ENCODE data around the gene PMFBP1.

PMFBP1 gene

DNA sequence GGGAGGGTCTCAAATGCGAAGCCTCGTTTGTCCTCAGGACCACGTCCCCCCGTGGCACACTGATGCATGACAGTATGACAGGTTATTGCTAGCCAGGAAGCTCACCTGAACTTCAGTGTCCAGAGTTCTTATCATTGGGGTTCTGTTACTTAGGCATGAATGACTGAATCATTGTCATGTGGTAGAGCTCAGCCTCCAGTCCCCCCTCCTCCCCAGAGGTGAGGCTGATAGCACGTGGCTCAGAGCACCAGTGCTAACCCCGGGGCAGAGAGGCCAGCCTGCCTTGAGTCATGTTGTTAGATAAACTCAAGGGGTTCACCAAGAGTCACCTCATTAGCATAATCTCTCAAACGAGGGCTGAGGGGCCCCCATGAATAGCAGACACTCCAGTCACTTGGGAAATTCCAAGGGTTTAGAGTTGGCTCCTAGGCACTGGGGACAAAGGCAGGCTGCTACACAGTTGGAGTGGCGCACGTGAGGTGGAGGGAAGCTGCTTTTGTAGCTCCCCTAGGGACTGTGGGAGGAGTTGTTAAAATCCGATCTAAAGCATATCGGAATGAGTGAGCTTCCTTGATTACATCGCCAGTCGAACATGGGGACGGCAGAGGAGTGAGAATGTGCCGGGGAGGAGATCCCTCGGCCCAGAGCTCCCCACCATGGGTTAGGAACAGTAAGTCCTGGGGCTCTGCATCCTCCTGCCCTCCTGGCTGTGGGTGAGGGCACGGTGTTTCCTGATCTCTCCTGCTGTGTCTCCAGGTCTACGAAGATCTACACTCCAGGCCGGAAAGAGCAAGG, 60.1 kb downstream of the PMFBP1 start:
- H3K9me3 Mint-ChIP-seq, result peaks cover 12% of the 10 kb centered on the region
- peaks cover 69% of the 10 kb centered on the region for H3K36me3 Mint-ChIP-seq (ENCODE audit: low read depth)
- TF ChIP-seq, protein P1, sequence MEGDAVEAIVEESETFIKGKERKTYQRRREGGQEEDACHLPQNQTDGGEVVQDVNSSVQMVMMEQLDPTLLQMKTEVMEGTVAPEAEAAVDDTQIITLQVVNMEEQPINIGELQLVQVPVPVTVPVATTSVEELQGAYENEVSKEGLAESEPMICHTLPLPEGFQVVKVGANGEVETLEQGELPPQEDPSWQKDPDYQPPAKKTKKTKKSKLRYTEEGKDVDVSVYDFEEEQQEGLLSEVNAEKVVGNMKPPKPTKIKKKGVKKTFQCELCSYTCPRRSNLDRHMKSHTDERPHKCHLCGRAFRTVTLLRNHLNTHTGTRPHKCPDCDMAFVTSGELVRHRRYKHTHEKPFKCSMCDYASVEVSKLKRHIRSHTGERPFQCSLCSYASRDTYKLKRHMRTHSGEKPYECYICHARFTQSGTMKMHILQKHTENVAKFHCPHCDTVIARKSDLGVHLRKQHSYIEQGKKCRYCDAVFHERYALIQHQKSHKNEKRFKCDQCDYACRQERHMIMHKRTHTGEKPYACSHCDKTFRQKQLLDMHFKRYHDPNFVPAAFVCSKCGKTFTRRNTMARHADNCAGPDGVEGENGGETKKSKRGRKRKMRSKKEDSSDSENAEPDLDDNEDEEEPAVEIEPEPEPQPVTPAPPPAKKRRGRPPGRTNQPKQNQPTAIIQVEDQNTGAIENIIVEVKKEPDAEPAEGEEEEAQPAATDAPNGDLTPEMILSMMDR (IDR thresholded peaks at IDR 0.05), result no peak
- no peak overlapping the region for H3K4me3 Mint-ChIP-seq
- peaks cover 3% of the 10 kb centered on the region for H3K27me3 Mint-ChIP-seq (ENCODE audit: low read depth, poor library complexity)
- no peak for DNase-seq
- H3K4me1 Mint-ChIP-seq, result no peaks in the 10 kb centered on the region
- no peak overlapping the region for H3K27ac Mint-ChIP-seq

DNA sequence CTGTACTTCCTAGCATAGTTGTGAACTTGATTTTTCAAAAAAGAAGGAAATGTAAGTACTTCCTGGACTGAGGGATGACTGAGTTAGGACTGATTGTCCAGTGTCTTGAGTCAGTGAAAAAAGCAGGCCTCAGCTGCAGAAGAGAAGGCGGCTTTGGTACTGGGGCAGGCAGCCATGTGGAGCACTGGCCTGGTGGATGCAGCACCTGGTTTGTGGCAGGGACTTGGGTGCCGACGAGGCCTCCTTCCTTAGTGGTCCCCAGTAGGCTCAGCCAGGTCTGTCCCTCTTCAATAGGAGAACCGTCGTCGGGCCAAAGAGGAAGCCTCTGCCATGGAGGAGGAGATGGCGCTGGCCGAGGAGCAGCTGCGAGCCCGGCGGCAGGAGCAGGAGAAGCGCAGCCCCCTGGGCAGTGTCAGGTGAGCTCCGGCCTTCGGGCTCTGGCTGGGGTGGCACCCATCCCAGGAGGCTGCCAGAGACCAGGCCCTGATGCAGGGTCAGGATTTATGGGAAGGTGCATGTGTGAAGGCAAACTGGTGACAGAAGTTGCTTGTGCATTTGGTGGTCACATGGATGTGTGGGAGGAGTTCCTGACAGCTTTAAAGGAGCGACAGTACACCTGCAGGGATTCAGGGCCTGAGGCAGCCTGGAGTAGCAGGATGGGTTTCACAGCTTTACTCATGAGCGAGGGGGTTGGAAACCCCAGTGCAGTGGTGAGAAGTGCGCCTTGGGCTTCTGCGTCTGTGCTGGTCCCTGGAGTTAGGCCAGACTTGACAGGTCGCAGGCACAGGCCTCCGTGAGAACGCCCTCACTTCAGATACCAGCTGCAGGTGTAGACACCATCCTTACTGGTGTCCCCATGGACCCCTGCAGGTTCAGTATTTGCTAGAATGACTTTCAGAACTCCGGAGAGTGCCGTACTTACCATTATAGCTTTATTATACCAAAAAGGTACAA, 61.0 kb downstream of the PMFBP1 start:
- H3K27me3 Mint-ChIP-seq (ENCODE audit: low read depth, poor library complexity), result peaks cover 3% of the 10 kb centered on the region
- H3K36me3 Mint-ChIP-seq (ENCODE audit: low read depth), result peaks cover 69% of the 10 kb centered on the region
- H3K4me1 Mint-ChIP-seq, result no peaks in the 10 kb centered on the region
- H3K27ac Mint-ChIP-seq, result no peak overlapping the region
- H3K4me3 Mint-ChIP-seq, result no peak overlapping the region
- H3K9me3 Mint-ChIP-seq, result peaks cover 7% of the 10 kb centered on the region
- no peak for DNase-seq
- TF ChIP-seq, protein P1 (IDR thresholded peaks at IDR 0.05), result no peak

DNA sequence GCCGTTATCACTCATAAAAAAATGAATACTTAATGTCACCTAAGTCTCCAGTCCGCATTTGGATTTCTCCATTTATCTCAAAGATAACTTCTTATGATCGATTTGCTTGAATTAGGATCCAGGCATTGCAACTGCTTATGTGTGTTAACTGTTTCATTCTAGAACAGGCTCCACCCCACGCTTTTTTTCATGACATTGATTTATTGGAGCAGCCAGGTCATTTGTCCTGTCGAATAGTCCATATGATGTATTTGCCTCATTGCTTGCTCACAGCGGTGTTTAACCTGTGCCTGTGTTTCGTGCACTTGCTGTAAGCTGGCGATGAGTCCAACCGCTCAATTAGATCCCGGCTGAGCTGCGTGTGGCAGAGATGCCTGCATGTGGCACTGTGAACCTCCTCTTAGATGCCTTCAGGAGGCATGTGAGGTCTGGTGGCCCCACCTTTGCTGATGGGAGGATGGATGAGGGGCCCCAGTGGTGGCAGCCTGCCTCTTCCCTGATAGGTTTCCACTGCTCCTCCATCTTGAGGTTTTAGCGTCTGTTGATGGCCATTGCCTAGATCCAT, 61.9 kb downstream of the PMFBP1 start:
- no peak overlapping the region for H3K4me3 Mint-ChIP-seq
- TF ChIP-seq, protein P1 (IDR thresholded peaks at IDR 0.05), result no peak
- H3K27ac Mint-ChIP-seq, result no peak overlapping the region
- DNase-seq, result no peak
- H3K27me3 Mint-ChIP-seq (ENCODE audit: low read depth, poor library complexity), result peaks cover 3% of the 10 kb centered on the region
- peaks cover 4% of the 10 kb centered on the region for H3K9me3 Mint-ChIP-seq
- H3K36me3 Mint-ChIP-seq (ENCODE audit: low read depth), result peaks cover 72% of the 10 kb centered on the region
- no peaks in the 10 kb centered on the region for H3K4me1 Mint-ChIP-seq

DNA sequence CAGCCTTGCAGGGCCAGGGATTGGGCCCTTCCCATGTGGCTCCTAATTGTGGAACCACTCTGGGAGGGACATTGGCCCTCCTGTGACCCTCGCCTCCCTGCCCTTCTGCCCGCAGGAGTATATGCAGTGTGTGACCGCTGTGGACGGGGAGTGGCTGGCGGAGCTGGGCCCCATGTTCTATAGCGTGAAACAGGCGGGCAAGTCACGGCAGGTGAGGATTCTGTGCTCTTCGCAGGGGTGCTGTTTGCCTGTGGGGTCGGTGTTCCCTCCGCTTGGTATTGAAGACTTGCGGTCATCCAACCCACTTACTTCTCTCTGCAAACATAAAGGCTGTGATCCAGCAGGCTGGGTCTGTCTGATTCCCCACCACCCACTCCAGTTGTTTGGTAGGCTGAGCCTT, 62.7 kb downstream of the PMFBP1 start:
- Mint-ChIP-seq H3K27ac (no peak overlapping the region), H3K27me3 (ENCODE audit: low read depth, poor library complexity) (peaks cover 3% of the 10 kb centered on the region), H3K4me3 (no peak overlapping the region), H3K4me1 (no peaks in the 10 kb centered on the region), H3K36me3 (ENCODE audit: low read depth) (peaks cover 68% of the 10 kb centered on the region), H3K9me3 (no peaks in the 10 kb centered on the region)
- no peak for DNase-seq
- TF ChIP-seq, protein P1 (IDR thresholded peaks at IDR 0.05), result no peak

DNA sequence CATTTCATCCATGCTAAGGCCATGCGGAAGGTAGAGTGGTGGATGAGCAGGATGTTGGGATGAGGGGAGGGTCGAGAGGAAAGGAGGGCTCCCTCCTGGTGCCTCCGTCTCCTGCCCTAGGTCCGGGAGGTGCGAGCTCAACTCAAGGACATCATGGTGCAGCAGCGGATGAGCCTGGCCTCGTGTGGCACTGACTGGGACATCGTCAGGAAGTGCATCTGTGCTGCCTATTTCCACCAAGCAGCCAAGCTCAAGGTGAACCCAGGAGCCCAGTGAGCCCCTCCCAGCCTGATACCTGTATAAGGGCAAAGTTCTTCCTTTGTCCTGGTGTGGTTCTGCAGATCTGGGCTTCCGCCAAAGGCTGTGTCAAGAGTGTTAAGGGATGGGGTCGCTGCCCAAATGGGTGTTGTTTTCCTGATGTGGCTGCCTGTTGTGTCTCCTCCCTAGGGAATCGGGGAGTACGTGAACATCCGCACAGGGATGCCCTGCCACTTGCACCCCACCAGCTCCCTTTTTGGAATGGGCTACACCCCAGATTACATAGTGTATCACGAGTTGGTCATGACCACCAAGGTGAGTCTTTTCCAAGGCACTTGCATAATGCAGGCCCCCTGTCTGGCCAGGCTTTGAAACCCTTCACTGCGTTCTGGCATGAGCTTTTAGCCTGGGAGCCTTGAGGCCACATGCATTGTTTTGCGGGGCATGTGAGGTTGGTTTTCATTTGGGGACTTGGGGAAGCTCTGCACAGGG, 63.4 kb downstream of the PMFBP1 start:
- TF ChIP-seq, protein P1 (IDR thresholded peaks at IDR 0.05), result no peak
- Mint-ChIP-seq H3K27me3 (ENCODE audit: low read depth, poor library complexity) (peaks cover 3% of the 10 kb centered on the region), H3K9me3 (no peaks in the 10 kb centered on the region), H3K4me3 (no peak overlapping the region), H3K27ac (no peak overlapping the region), H3K4me1 (no peaks in the 10 kb centered on the region), H3K36me3 (ENCODE audit: low read depth) (peaks cover 76% of the 10 kb centered on the region)
- no peak for DNase-seq
